Measurements from ENCODE around the gene TPST1. TPM values are rescaled to one million over a fixed set of nuclear protein-coding genes. Genes with fewer than 3 reads are reported as not detected.

Gene TPST1
- total RNA-seq, 1 donor from 2014 or later, result 29.6 TPM

- Mint-ChIP-seq H3K4me3 (ENCODE audit: low read depth) (no peak overlapping the region), H3K9me3 (ENCODE audit: low read depth) (peaks cover 3% of the 10 kb centered on the region), H3K4me1 (ENCODE audit: low read depth) (peaks cover 5% of the 10 kb centered on the region), H3K27ac (no peak overlapping the region), H3K36me3 (ENCODE audit: insufficient read depth) (no peaks in the 10 kb centered on the region), H3K27me3 (no peaks in the 10 kb centered on the region)
- TF ChIP-seq, protein P1, sequence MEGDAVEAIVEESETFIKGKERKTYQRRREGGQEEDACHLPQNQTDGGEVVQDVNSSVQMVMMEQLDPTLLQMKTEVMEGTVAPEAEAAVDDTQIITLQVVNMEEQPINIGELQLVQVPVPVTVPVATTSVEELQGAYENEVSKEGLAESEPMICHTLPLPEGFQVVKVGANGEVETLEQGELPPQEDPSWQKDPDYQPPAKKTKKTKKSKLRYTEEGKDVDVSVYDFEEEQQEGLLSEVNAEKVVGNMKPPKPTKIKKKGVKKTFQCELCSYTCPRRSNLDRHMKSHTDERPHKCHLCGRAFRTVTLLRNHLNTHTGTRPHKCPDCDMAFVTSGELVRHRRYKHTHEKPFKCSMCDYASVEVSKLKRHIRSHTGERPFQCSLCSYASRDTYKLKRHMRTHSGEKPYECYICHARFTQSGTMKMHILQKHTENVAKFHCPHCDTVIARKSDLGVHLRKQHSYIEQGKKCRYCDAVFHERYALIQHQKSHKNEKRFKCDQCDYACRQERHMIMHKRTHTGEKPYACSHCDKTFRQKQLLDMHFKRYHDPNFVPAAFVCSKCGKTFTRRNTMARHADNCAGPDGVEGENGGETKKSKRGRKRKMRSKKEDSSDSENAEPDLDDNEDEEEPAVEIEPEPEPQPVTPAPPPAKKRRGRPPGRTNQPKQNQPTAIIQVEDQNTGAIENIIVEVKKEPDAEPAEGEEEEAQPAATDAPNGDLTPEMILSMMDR (IDR thresholded peaks at IDR 0.05; ENCODE audit: unreplicated experiment), result no peak
- DNase-seq (ENCODE audit: low spot score, unreplicated experiment), result no peak
These were observed 23.3 kb upstream of the TPST1 start for GRCh38 chr7:66181845-66182244.

DNA sequence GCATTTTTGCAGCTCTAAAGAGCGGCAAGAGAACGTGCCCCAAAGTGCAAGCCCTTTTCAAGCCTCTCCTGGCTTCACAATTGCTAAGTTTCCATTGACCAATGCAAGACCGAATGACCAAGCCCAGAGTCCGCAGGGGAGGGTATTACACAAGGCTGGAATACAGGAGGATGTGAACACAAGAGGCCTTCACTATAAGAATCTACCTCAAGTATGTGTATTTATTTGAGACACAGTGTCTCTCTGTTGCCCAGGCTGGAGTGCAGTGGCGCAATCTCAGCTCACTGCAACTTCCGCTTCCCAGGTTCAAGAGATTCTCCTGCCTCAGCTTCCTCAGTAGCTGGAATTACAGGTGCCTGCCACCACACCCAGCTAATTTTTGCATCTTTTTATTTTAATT lies 22.2 kb upstream of the TPST1 start:
- TF ChIP-seq, protein P1 (IDR thresholded peaks at IDR 0.05; ENCODE audit: unreplicated experiment), result no peak
- no peaks in the 10 kb centered on the region for H3K36me3 Mint-ChIP-seq (ENCODE audit: insufficient read depth)
- no peak for DNase-seq (ENCODE audit: low spot score, unreplicated experiment)
- H3K27me3 Mint-ChIP-seq, result no peaks in the 10 kb centered on the region
- H3K4me3 Mint-ChIP-seq (ENCODE audit: low read depth), result no peak overlapping the region
- H3K27ac Mint-ChIP-seq, result no peak overlapping the region
- H3K4me1 Mint-ChIP-seq (ENCODE audit: low read depth), result peaks cover 5% of the 10 kb centered on the region
- peaks cover 3% of the 10 kb centered on the region for H3K9me3 Mint-ChIP-seq (ENCODE audit: low read depth)

DNA sequence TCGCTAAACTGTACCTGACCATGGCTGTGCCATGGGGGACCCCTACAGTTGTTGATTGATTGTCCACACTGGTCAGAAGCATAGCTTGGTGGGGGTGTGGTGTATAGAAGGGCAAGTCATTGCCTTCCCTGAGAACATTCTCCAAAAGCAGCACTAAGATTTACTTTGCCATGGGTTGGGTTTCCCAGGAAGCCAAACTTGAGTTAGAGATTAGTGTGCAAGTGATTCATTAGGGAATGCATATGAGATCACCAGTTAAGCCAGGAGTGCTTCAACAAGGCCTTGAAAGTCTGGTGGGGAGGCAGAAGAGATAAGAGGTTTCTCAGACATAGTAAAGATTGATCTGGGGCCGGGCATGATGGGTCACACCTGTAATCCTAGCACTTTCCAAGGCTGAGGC lies 21.4 kb upstream of the TPST1 start:
- DNase-seq (ENCODE audit: low spot score, unreplicated experiment), result no peak
- TF ChIP-seq, protein P1 (IDR thresholded peaks at IDR 0.05; ENCODE audit: unreplicated experiment), result no peak
- Mint-ChIP-seq H3K27me3 (no peaks in the 10 kb centered on the region), H3K4me3 (ENCODE audit: low read depth) (no peak overlapping the region), H3K4me1 (ENCODE audit: low read depth) (peaks cover 5% of the 10 kb centered on the region), H3K27ac (no peak overlapping the region), H3K9me3 (ENCODE audit: low read depth) (peaks cover 3% of the 10 kb centered on the region), H3K36me3 (ENCODE audit: insufficient read depth) (no peaks in the 10 kb centered on the region)

DNA sequence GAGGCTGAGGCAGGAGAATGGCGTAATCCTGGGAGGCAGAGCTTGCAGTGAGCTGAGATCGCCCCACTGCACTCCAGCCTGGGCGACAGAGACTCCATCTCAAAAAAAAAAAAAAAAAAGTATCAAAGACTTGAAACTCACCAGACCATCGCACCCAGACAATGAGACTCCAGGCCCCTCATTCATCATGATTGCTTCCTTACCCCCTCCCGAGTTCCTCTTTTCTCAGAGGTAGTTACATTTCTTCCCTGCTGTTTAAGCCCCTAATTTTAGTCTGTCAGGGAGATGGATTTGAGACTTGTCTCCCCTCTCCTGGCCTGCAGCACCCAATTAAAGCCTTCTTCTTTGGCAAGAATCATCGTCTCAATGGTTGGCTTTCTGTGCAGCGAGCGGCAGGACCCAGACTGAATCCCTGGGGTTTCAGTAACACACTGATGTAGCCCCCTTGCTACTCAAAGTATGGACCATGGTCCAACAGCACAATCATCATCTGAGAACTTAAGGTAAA lies 19.4 kb upstream of the TPST1 start:
- H3K4me1 Mint-ChIP-seq (ENCODE audit: low read depth), result peaks cover 9% of the 10 kb centered on the region
- peaks cover 3% of the 10 kb centered on the region for H3K9me3 Mint-ChIP-seq (ENCODE audit: low read depth)
- H3K4me3 Mint-ChIP-seq (ENCODE audit: low read depth), result no peak overlapping the region
- TF ChIP-seq, protein P1 (IDR thresholded peaks at IDR 0.05; ENCODE audit: unreplicated experiment), result no peak
- H3K27ac Mint-ChIP-seq, result peak overlapping the region; percentile 14
- H3K27me3 Mint-ChIP-seq, result no peaks in the 10 kb centered on the region
- DNase-seq (ENCODE audit: low spot score, unreplicated experiment), result no peak
- H3K36me3 Mint-ChIP-seq (ENCODE audit: insufficient read depth), result no peaks in the 10 kb centered on the region

DNA sequence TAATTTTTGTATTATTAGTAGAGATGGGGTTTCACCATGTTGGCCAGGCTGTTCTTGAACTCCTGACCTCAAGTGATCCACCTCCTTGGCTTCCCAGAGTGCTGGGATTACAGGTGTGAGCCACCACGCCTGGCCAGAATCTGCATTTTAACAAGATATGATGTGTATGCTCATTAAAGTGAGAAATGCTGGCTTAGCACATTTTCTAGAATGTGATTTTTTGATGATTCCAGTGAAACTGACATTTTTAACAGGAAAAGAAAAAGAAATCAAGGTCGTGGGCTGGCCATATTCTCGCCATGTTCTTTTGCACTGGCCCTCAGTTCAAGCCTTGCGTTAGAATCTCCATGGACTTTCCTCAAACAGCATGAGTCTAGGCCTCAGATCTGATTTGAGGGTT lies 18.1 kb upstream of the TPST1 start:
- peaks cover 3% of the 10 kb centered on the region for H3K9me3 Mint-ChIP-seq (ENCODE audit: low read depth)
- H3K4me3 Mint-ChIP-seq (ENCODE audit: low read depth), result no peak overlapping the region
- peaks cover 9% of the 10 kb centered on the region for H3K4me1 Mint-ChIP-seq (ENCODE audit: low read depth)
- no peaks in the 10 kb centered on the region for H3K27me3 Mint-ChIP-seq
- no peak overlapping the region for H3K27ac Mint-ChIP-seq
- DNase-seq (ENCODE audit: low spot score, unreplicated experiment), result no peak
- no peaks in the 10 kb centered on the region for H3K36me3 Mint-ChIP-seq (ENCODE audit: insufficient read depth)
- TF ChIP-seq, protein P1 (IDR thresholded peaks at IDR 0.05; ENCODE audit: unreplicated experiment), result no peak
